GM19455 (cell line): ENCODE results near the gene PNPLA3.

Experiments used
- ATAC-seq: cut with Tn5 transposase; IDR thresholded peaks from one replicate; pipeline ENCODE4 v1.9.1; 2021; ENCODE audit not compliant: unreplicated experiment

PNPLA3 gene

GRCh38 chr22:43991316-43992020, 67.9 kb downstream of the PNPLA3 start:
- ATAC-seq, result no peak

GRCh38 chr22:43992331-43992821, 68.8 kb downstream of the PNPLA3 start:
- no peak for ATAC-seq

- no peak for ATAC-seq
Measured at GRCh38 chr22:43993072-43993760, 69.6 kb downstream of the PNPLA3 start.

GRCh38 chr22:43994006-43994405, 70.4 kb downstream of the PNPLA3 start:
- no peak for ATAC-seq

GRCh38 chr22:43994416-43994815, 70.8 kb downstream of the PNPLA3 start:
- no peak for ATAC-seq

- ATAC-seq, result no peak
Measured at GRCh38 chr22:43995057-43995685, 71.6 kb downstream of the PNPLA3 start.

- peak; percentile 35 for ATAC-seq
Measured at GRCh38 chr22:43995798-43996169, 72.2 kb downstream of the PNPLA3 start.

GRCh38 chr22:43996170-43996980, 72.8 kb downstream of the PNPLA3 start:
- ATAC-seq, result peak; percentile 59

GRCh38 chr22:43996981-43997265, 73.3 kb downstream of the PNPLA3 start:
- ATAC-seq, result no peak
